Measurements from ENCODE around the gene LOX.

- TF ChIP-seq, protein P1, sequence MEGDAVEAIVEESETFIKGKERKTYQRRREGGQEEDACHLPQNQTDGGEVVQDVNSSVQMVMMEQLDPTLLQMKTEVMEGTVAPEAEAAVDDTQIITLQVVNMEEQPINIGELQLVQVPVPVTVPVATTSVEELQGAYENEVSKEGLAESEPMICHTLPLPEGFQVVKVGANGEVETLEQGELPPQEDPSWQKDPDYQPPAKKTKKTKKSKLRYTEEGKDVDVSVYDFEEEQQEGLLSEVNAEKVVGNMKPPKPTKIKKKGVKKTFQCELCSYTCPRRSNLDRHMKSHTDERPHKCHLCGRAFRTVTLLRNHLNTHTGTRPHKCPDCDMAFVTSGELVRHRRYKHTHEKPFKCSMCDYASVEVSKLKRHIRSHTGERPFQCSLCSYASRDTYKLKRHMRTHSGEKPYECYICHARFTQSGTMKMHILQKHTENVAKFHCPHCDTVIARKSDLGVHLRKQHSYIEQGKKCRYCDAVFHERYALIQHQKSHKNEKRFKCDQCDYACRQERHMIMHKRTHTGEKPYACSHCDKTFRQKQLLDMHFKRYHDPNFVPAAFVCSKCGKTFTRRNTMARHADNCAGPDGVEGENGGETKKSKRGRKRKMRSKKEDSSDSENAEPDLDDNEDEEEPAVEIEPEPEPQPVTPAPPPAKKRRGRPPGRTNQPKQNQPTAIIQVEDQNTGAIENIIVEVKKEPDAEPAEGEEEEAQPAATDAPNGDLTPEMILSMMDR (IDR thresholded peaks at IDR 0.05; ENCODE audit: low read length): no peak
- TF ChIP-seq EZH2 (IDR thresholded peaks at IDR 0.05; ENCODE audit: borderline replicate concordance, low read length): no peak
Observed at GRCh38 chr5:122099060-122099790, 21.2 kb upstream of the LOX start.

All from OCI-LY1 (cell line).